Fibroblast of mammary gland (primary cell): Measurements from ENCODE around the gene RASSF5.

Experiments
- DNase-seq: peaks from one replicate; pipeline ENCODE4 v3.0.0-alpha.2; 2010; ENCODE audit warnings: low read depth
- H3K4me3 ChIP-seq: 2 replicates; pipeline ENCODE4 v1.5.1; 2011; ENCODE audit warnings: low read depth, mild to moderate bottlenecking, low read length, moderate library complexity; ENCODE audit not compliant: control insufficient read depth
- TF ChIP-seq, protein P1 (sequence below): conservative IDR thresholded peaks from 2 replicates; pipeline ENCODE4 v1.5.1; 2011; ENCODE audit warnings: low read depth, low read length, inconsistent platforms; ENCODE audit not compliant: control insufficient read depth, insufficient read depth

Gene RASSF5

DNA sequence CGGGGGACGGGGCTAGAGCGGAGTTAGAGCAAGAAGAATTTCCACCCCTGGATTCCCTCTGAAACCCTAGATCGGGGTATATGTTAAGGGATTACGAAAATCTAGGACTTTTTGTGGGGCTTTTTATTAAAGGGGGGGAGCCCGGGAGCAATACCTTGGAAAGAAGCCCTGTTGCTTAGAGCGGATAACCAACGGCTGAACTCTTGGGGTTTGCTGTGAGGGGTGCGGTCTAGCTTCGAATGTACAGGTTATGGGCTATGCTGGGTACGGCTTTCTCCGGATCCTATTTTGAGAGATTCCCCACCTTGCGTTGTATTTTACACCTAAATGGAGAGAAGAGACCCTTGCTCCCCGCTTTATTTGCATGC, 128.6 kb downstream of the RASSF5 start:
- peak; percentile 23 for DNase-seq
- TF ChIP-seq, protein P1, sequence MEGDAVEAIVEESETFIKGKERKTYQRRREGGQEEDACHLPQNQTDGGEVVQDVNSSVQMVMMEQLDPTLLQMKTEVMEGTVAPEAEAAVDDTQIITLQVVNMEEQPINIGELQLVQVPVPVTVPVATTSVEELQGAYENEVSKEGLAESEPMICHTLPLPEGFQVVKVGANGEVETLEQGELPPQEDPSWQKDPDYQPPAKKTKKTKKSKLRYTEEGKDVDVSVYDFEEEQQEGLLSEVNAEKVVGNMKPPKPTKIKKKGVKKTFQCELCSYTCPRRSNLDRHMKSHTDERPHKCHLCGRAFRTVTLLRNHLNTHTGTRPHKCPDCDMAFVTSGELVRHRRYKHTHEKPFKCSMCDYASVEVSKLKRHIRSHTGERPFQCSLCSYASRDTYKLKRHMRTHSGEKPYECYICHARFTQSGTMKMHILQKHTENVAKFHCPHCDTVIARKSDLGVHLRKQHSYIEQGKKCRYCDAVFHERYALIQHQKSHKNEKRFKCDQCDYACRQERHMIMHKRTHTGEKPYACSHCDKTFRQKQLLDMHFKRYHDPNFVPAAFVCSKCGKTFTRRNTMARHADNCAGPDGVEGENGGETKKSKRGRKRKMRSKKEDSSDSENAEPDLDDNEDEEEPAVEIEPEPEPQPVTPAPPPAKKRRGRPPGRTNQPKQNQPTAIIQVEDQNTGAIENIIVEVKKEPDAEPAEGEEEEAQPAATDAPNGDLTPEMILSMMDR: no peak
- peak overlapping the region; percentile 73 for H3K4me3 ChIP-seq

DNA sequence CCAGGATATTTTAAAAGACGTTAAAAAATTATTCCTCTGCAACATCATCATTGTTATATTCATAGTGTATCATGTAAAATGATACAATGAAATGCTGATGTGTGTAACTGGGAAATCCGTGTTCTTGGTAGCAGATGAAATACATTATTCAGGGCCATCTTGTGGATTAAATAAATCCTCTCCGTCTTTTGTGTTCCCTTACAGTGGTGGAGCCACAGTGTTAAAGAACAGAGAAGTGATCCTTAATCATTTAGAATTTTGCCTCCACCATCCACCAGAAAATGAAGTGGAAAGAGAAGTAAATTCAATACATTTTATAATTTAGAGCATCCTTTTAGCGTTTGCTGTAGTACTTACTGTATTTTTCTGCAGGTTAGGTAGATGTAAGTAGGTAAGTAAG, 129.3 kb downstream of the RASSF5 start:
- H3K4me3 ChIP-seq: peak overlapping the region; percentile 73
- TF ChIP-seq, protein P1: no peak
- DNase-seq: no peak

DNA sequence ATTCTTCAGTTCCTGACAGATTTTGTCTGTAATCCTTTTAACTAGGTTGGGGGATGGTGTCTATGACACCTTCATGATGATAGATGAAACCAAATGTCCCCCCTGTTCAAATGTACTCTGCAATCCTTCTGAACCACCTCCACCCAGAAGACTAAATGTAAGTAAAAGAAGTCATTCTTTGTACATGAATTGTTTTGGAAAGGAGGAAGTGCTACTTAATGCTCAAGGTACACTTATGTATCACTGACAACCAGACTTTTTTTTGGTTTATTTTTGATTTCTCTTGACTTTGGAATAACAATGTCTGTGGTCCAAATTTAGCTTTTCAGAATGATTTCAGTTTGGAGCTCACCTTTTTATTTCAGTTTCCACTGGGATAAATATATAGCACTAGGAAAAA, 130.3 kb downstream of the RASSF5 start:
- DNase-seq: no peak
- TF ChIP-seq, protein P1: no peak
- peak overlapping the region; percentile 15 for H3K4me3 ChIP-seq
